ENCODE data around the gene NOXO1.
"Not testable (repeated sequence)": the region's sequence is repeated elsewhere in the genome, so short reads cannot be mapped to it uniquely, and the experiment has no call there.

- not testable (repeated sequence) for TF ChIP-seq CTCF (IDR thresholded peaks at IDR 0.05; ENCODE audit: low read depth, low read length); POLR2A (IDR thresholded peaks at IDR 0.05; ENCODE audit: extremely low read depth, insufficient read length); MAX (IDR thresholded peaks at IDR 0.05; ENCODE audit: low read depth, low read length)
Observed at GRCh38 chr16:1958143-1958491, 23.2 kb downstream of the NOXO1 start.
